ENCODE measurements around the gene HRNR.
"Not testable (repeated sequence)": the region's sequence is repeated elsewhere in the genome, so short reads cannot be mapped to it uniquely, and the experiment has no call there.

HRNR gene
- 0 reads per million in 2 experiments for total RNA-seq

GRCh38 chr1:152224093-152224492, at the start of gene HRNR:
TSS of gene HRNR (minus strand) at chr1:152224193. CDS start at chr1:152223253, 940 bp downstream.
- no peak for DNase-seq (ENCODE audit: low read depth)

GRCh38 chr1:152256394-152256793, 32.4 kb upstream of the HRNR start:
- DNase-seq (ENCODE audit: low read depth): not testable (repeated sequence)

DNA sequence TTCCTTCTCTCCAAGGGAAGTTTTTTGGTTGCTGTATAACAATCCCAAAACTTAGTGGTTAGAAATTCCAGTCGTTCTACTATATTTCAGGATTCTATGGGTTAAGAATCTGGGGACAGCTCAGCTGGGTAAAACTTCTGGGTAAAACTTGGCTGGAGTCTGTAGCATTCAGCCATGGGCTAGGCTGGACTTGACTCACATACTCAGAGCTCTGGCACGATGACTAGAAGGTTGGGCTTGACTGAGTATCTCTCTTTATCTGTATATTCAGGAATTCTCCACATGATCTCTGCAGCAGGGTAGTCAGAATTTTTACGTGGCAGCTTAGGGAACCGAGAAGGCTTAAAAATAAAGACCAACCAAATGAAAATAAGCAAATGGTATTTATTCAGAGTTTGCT, 28.2 kb upstream of the HRNR start:
- no peak for DNase-seq (ENCODE audit: low read depth)

- no peak for DNase-seq (ENCODE audit: low read depth)
Measured at GRCh38 chr1:152251391-152251790, 27.4 kb upstream of the HRNR start.

GRCh38 chr1:152247316-152247715, 23.3 kb upstream of the HRNR start:
- DNase-seq (ENCODE audit: low read depth): no peak

DNA sequence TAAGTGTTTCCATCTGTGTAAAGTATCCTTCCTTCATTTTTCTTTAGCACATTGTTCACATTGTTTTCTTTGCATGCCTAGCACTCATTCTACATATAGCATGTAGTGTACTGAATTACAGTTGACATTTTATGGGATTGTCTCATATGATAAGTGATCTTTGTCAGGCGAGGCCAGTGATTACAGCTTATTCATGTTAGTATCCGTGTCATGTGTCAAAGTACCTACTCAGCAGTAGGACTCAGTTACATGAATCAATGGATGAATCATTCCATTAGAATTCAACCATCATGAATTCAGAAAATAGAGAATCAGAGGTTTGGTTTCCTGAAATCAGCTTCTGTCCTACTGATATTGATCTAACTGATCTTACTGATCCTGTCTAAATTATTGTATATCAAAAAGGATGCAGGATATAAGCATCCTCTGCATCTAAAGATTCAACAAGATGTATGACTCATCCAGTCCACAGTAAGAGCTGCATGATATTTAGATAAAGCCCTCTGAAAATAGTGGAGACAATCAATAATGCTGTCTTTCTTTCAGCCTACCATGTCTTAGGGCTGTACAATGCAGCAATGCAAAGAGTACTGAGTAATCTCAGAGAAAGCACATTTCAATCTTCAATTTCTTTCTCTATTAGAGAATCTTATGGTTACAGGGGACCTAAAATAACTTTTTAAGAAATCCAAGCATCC, 20.7 kb upstream of the HRNR start:
- no peak for DNase-seq (ENCODE audit: low read depth)

- DNase-seq (ENCODE audit: low read depth): no peak
Measured at GRCh38 chr1:152237093-152237492, 13.1 kb upstream of the HRNR start.

DNA sequence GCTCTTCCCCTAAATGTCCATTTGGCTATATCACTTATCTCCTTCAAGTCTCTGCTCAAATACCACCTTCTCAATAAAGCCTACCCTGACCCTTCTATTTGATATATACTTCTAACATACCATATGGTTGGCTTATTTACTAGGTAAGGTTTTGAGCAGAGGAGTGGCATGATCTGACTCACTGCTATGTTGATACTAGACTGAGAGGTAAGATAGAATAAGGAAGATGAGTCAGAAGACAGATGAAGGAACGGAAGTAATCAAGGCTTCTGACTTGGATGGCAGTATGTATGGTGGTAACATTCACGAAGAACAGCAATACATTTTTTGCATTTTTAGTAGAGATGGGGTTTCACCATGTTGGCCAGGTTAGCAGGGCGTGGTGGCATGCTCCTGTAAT, 4.8 kb upstream of the HRNR start:
- no peak for DNase-seq (ENCODE audit: low read depth)

- DNase-seq (ENCODE audit: low read depth): no peak
Measured at GRCh38 chr1:152227310-152227928, 3.4 kb upstream of the HRNR start.

GRCh38 chr1:152225678-152226077, 1.7 kb upstream of the HRNR start:
- DNase-seq (ENCODE audit: low read depth): no peak

- DNase-seq (ENCODE audit: low read depth): no peak
Measured at GRCh38 chr1:152220166-152221163, 3.5 kb downstream of the HRNR start.

GRCh38 chr1:152219438-152219837, 4.6 kb downstream of the HRNR start:
- DNase-seq (ENCODE audit: low read depth): not testable (repeated sequence)

- DNase-seq (ENCODE audit: low read depth): no peak
Measured at GRCh38 chr1:152218762-152219436, 5.1 kb downstream of the HRNR start.

GRCh38 chr1:152215604-152216003, 8.4 kb downstream of the HRNR start:
- DNase-seq (ENCODE audit: low read depth): not testable (repeated sequence)

DNA sequence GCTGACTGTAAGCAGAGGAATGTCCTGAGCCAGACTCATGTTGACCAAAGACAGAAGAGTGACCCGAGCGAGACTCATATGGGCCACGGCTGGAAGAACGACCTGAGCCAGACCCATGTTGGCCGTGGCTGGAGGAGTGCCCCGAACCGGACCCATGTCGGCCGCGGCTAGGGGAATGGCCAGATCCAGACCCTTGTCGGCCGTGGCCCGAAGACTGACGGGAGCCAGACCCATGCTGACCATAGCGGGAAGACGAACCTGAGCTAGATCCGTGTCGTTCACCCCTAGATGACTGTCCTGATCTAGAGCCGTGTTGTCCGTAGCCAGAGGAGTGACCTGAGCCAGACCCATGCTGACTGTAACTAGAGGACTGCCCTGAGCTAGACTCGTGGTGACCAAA, 9.1 kb downstream of the HRNR start:
- not testable (repeated sequence) for DNase-seq (ENCODE audit: low read depth)

GRCh38 chr1:152198982-152199381, 25.0 kb downstream of the HRNR start:
- no peak for DNase-seq (ENCODE audit: low read depth)

- DNase-seq (ENCODE audit: low read depth): no peak
Measured at GRCh38 chr1:152197361-152197941, 26.5 kb downstream of the HRNR start.

- DNase-seq (ENCODE audit: low read depth): no peak
Measured at GRCh38 chr1:152191711-152192110, 32.3 kb downstream of the HRNR start.

GRCh38 chr1:152191260-152191659, 32.7 kb downstream of the HRNR start:
- no peak for DNase-seq (ENCODE audit: low read depth)

- no peak for DNase-seq (ENCODE audit: low read depth)
Measured at GRCh38 chr1:152190589-152190988, 33.4 kb downstream of the HRNR start.

- DNase-seq (ENCODE audit: low read depth): peak; percentile 44
Measured at GRCh38 chr1:152189657-152190442, 34.1 kb downstream of the HRNR start.

Measured in T follicular helper cell (primary cell).